ENCODE results near the gene TECPR2. TPM values are rescaled to one million over a fixed set of nuclear protein-coding genes. Genes with fewer than 3 reads are reported as not detected.
A peak's percentile ranks its signal among the peaks of the same experiment; 100 is the strongest.

The TECPR2 gene
- total RNA-seq, 1 donor from 2014 or later: 8.4 TPM

DNA sequence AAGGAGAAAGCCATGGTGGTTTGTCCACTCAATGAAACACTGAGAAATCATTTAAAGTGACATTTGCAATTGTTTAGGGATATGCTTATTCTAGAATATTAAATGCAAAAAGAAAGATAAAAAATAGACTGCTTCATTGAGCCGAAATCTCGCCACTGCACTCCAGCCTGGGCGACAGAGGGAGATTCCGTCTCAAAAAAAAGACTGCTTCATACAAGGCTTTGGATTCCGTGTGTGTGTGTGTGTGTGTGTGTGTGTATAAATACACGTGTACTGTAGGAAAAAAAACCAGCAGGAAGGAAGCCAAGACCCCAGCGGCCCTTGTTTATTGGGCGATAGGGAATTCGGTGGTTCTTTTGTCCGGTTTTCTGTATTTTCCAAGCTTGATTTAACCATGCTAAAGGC lies 46.4 kb upstream of the TECPR2 start:
- TF ChIP-seq EZH2 (IDR thresholded peaks at IDR 0.05): no peak
- TF ChIP-seq, protein P1, sequence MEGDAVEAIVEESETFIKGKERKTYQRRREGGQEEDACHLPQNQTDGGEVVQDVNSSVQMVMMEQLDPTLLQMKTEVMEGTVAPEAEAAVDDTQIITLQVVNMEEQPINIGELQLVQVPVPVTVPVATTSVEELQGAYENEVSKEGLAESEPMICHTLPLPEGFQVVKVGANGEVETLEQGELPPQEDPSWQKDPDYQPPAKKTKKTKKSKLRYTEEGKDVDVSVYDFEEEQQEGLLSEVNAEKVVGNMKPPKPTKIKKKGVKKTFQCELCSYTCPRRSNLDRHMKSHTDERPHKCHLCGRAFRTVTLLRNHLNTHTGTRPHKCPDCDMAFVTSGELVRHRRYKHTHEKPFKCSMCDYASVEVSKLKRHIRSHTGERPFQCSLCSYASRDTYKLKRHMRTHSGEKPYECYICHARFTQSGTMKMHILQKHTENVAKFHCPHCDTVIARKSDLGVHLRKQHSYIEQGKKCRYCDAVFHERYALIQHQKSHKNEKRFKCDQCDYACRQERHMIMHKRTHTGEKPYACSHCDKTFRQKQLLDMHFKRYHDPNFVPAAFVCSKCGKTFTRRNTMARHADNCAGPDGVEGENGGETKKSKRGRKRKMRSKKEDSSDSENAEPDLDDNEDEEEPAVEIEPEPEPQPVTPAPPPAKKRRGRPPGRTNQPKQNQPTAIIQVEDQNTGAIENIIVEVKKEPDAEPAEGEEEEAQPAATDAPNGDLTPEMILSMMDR (IDR thresholded peaks at IDR 0.05): no peak
- no peak for TF ChIP-seq EZH2phosphoT487 (IDR thresholded peaks at IDR 0.05)
- peak; percentile 67 for DNase-seq (ENCODE audit: low spot score)
- peak overlapping the region; percentile 15 for H3K27ac ChIP-seq

DNA sequence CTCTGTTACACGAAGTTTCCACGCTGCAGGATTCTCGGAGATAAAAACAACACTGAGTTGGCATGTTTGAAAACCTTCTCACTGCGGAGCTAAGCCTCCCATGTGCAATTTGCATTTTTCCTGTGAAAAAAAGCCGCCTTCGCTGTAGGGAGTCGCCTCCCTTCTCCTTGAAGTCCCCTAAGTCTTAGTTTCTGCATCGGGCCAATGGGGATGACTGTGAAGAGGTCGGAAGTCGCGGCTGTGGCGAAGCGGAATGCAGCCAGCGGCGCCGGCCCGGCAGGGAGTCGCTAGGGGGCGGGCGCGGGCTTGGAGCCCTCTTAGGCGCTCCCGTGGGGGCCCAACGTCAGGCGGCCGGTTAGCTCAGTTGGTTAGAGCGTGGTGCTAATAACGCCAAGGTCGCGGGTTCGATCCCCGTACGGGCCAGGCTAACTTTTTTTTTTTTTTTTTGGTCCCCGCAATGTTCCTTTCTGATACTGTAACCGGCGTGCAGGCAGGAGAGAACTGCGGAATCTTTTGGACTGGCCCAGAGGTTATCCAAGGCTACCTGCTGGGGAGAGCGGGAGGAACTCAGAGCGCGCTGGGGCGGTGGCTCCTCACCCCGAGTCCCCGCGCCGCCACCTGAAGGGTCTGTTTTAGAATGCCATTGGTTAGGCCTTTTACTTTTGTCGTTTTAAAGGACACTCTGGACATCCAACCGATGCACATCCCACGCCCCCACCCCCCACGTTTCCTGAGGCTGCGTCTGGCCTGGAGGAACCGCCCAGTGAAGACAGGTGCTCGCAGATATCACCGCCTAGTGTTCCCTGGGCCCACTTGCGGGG lies 45.8 kb upstream of the TECPR2 start:
- no peak overlapping the region for H3K9ac ChIP-seq
- H2AFZ ChIP-seq (replicated peaks): peak overlapping the region; percentile 91
- H3K4me2 ChIP-seq: peak overlapping the region; percentile 84
- Mint-ChIP-seq H3K36me3 (no peaks in the 10 kb centered on the region), H3K27ac (peak overlapping the region; percentile 97), H3K4me3 (peak overlapping the region; percentile 97), H3K9me3 (peaks cover 5% of the 10 kb centered on the region), H3K4me1 (peaks cover 51% of the 10 kb centered on the region), H3K27me3 (ENCODE audit: insufficient read depth, low read depth) (peaks cover 22% of the 10 kb centered on the region)
- H3K4me1 ChIP-seq: peaks cover 23% of the 10 kb centered on the region
- H3K27me3 ChIP-seq: peaks cover 22% of the 10 kb centered on the region
- no peaks in the 10 kb centered on the region for H4K20me1 ChIP-seq (ENCODE audit: low read depth)
- no peaks in the 10 kb centered on the region for H3K36me3 ChIP-seq
- TF ChIP-seq EZH2phosphoT487 (IDR thresholded peaks at IDR 0.05): no peak
- TF ChIP-seq EZH2 (IDR thresholded peaks at IDR 0.05): no peak
- TF ChIP-seq, protein P1 (IDR thresholded peaks at IDR 0.05): peak; percentile 46
- peaks cover 45% of the 10 kb centered on the region for H3F3A ChIP-seq (ENCODE audit: low read depth)
- no peaks in the 10 kb centered on the region for H3K9me3 ChIP-seq (ENCODE audit: low read depth)
- peak overlapping the region; percentile 15 for H3K27ac ChIP-seq
- H3K79me2 ChIP-seq (ENCODE audit: low read depth): peaks cover 11% of the 10 kb centered on the region
- DNase-seq (ENCODE audit: low spot score): peak; percentile 97
- H3K4me3 ChIP-seq: peak overlapping the region; percentile 79

More for the DNA sequence above, 46.4 kb upstream of the TECPR2 start:
- H3F3A ChIP-seq (ENCODE audit: low read depth): peaks cover 43% of the 10 kb centered on the region
- peak overlapping the region; percentile 76 for H3K4me2 ChIP-seq
- H3K9me3 ChIP-seq (ENCODE audit: low read depth): no peaks in the 10 kb centered on the region
- peak overlapping the region; percentile 60 for H2AFZ ChIP-seq (replicated peaks)
- peak overlapping the region; percentile 79 for H3K4me3 ChIP-seq
- peaks cover 11% of the 10 kb centered on the region for H3K79me2 ChIP-seq (ENCODE audit: low read depth)
- H3K9ac ChIP-seq: no peak overlapping the region
- H3K4me1 ChIP-seq: peaks cover 23% of the 10 kb centered on the region
- Mint-ChIP-seq H3K27me3 (ENCODE audit: insufficient read depth, low read depth) (peaks cover 22% of the 10 kb centered on the region), H3K9me3 (peaks cover 5% of the 10 kb centered on the region), H3K4me3 (peak overlapping the region; percentile 97), H3K4me1 (peaks cover 51% of the 10 kb centered on the region), H3K27ac (peak overlapping the region; percentile 97), H3K36me3 (no peaks in the 10 kb centered on the region)
- peaks cover 22% of the 10 kb centered on the region for H3K27me3 ChIP-seq
- no peaks in the 10 kb centered on the region for H4K20me1 ChIP-seq (ENCODE audit: low read depth)
- no peaks in the 10 kb centered on the region for H3K36me3 ChIP-seq

DNA sequence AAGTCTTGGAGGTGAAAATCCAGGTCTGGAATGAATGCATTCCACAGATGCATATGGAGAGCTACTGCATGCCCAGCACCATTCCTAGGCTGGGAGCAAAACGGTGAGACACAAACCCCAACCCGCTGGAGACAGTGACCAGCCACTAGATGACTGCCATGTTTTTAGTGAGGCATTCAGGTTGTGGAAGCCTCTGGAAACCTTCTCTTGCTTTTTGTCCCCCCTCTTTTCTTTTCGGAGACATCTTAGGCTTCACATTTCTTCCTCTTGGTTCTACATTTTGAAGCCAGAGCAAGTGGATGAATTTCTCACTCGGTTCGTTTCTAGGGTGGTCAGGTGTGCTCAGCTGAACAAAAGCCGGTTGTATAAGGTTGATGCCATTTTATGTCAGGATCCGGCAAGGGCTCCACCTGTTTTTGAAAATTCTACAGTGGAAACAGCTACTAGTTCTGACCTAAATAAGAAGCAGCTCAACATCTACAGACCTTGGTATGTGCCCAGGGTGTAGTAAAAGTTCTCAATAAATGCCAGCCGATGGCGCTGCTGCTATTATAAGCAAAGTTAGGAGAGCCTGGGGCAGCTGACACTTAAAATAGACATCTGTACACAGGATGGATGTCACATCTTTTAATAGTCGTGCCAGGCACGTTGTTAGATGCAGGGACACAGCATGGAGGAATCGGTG lies 45.0 kb upstream of the TECPR2 start:
- Mint-ChIP-seq H3K36me3 (peaks cover under 1% of the 10 kb centered on the region), H3K9me3 (peaks cover 5% of the 10 kb centered on the region)
- H3K4me3 ChIP-seq: peak overlapping the region; percentile 79

More for the DNA sequence above, 45.0 kb upstream of the TECPR2 start:
- peaks cover 22% of the 10 kb centered on the region for H3K27me3 ChIP-seq
- H3K27me3 Mint-ChIP-seq (ENCODE audit: insufficient read depth, low read depth): peaks cover 22% of the 10 kb centered on the region
- peak overlapping the region; percentile 91 for H2AFZ ChIP-seq (replicated peaks)
- H3K4me1 Mint-ChIP-seq: peaks cover 52% of the 10 kb centered on the region
- no peaks in the 10 kb centered on the region for H3K36me3 ChIP-seq
- H3K27ac ChIP-seq: peak overlapping the region; percentile 8
- no peaks in the 10 kb centered on the region for H3K9me3 ChIP-seq (ENCODE audit: low read depth)
- H3F3A ChIP-seq (ENCODE audit: low read depth): peaks cover 45% of the 10 kb centered on the region
- peak overlapping the region; percentile 97 for H3K27ac Mint-ChIP-seq
- H3K9ac ChIP-seq: no peak overlapping the region
- no peaks in the 10 kb centered on the region for H4K20me1 ChIP-seq (ENCODE audit: low read depth)
- H3K4me1 ChIP-seq: peaks cover 23% of the 10 kb centered on the region
- H3K4me2 ChIP-seq: peak overlapping the region; percentile 84
- TF ChIP-seq, protein P1 (IDR thresholded peaks at IDR 0.05): peak; percentile 10
- TF ChIP-seq EZH2phosphoT487 (IDR thresholded peaks at IDR 0.05) (no peak), EZH2 (IDR thresholded peaks at IDR 0.05) (no peak)
- peak; percentile 33 for DNase-seq (ENCODE audit: low spot score)
- peak overlapping the region; percentile 97 for H3K4me3 Mint-ChIP-seq
- H3K79me2 ChIP-seq (ENCODE audit: low read depth): peaks cover 11% of the 10 kb centered on the region

Data from neural progenitor cell (in vitro differentiated cells).